SK-N-DZ (cell line): ENCODE measurements around the gene APOBEC3G.
A peak's percentile ranks its signal among the peaks of the same experiment; 100 is the strongest.
"Not testable (repeated sequence)": the region's sequence is repeated elsewhere in the genome, so short reads cannot be mapped to it uniquely, and the experiment has no call there.

Experiments used
- DNase-seq: peaks from one replicate; pipeline ENCODE4 v3.0.0-alpha.2; 2015; ENCODE audit warnings: low spot score

Gene APOBEC3G

DNA sequence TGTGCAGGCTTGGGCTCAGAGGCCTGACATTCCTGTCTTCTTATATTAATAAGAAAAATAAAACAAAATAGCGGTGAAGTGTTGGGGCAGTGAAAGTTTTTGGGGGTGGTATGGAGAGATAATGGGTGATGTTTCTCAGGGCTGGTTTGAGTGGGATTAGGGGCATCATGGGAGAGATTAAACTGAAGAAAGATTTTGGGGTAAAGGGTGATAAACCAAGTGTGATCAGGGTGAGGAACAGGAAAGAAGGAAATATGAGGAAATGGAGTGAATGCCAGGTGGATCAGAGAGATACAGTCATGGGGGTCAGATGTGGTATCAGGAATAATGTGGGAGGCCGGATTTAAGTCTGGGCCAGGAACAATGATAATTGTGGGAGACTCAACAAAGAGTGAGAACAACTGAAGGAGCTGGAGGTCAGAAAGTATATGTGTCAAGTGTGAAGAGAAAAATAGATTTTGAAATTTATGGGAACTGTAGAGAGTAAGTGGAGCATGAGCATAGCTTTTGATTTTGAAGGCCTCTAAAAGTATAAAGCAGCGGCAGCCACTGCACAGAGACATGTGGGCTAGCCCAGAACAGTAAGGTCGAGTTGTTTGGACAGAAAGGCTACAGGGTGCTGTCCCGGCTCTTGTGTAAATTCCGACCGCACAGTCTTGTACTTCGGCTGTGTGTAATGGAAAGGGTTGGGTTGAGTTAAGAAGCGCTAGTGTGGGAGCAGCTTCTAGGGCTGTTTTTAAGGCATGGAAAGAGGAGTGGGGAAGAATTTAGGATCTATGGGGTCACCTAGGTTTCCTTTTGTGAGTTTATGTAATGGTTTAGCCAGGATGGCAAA lies 10.4 kb upstream of the APOBEC3G start:
- DNase-seq = not testable (repeated sequence)

DNA sequence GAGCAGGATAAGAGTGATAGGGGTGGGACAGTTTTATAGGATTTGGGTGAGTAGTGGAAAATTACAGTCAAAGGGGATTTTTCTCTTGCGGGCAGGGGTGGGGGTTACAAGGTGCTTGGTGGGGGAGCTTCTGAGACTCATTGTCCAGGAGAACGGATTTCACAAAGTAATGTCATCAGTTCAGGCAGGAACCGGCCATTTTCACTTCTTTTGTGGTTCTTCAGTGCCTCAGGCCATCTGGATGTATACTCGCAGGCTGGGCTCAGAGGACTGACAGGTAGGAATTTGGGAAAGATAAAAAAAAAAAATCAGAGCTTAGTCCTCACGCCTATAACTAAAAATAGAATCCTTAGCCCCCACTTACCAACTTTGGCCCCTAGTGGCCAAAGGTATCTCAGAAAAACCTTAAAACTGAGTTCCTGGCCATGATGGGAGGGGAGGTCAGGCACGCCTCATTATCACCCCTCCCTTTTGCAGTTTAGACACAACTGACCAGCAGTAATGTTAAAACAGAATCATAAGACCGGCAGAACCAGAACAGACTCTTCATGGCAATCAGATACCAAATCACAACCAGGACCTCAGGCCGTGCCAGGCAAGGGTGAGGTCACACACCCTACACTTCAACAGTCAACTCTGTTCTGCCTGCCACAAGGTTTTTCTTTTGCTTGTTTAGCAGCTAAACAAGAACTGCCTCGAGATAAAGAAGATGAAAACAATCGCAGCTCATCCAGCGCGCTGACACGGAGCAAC lies 8.9 kb upstream of the APOBEC3G start:
- no peak for DNase-seq

DNA sequence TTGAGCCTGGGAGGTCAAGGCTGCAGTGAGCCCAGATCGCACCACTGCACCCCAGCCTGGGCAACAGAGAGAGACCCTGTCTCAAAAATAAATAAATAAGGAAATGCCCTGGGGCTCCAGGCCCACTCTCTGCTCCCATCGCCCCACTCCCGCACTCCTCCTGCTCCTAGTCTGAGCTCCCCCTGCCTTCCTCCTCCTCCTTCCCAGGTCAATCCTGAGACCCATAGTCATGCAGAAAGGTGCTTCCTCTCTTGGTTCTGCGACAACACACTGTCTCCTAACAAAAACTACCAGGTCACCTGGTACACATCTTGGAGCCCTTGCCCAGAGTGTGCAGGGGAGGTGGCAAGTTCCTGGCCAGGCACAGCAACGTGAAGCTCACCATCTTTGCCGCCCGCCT lies 6.9 kb upstream of the APOBEC3G start:
- DNase-seq = no peak

DNA sequence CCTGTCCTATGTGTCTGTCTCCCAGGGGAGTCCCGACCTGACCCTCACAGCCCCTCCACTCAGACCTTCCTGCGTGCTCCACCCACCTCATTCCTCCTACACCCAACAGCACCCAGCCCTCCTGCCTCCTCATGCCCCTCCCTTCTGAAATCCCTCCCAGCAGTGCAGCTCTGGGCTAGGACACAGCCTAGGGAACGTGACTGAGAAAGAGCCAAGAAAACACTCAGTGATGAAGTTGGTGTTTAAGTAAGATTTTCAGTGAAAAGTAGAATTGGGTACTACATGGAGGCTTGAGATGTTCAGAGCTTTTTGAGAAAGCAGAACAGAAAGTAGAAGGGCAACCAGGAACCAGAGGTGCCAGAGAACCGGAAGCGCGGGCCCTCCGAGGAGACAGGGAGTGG lies 4.5 kb upstream of the APOBEC3G start:
- DNase-seq = not testable (repeated sequence)

DNA sequence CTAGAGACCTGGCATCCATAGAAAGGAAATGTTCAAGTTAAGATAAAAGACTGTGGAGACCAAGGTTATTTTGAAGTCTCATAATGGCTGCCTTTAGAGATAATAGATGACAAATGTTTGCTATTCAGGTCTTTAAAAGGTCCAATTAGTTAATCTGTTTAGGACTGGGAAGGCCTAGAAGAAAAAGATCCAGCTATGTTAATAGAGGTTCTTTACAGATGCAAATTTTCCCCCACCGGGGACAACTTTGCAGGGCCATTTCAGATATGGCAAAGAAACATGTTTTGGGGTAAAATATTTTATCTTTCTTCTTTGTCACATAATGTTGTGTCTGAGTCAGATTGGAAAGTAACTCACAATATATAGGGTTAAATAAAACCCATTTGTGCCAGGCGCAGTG lies 3.1 kb upstream of the APOBEC3G start:
- no peak for DNase-seq

DNA sequence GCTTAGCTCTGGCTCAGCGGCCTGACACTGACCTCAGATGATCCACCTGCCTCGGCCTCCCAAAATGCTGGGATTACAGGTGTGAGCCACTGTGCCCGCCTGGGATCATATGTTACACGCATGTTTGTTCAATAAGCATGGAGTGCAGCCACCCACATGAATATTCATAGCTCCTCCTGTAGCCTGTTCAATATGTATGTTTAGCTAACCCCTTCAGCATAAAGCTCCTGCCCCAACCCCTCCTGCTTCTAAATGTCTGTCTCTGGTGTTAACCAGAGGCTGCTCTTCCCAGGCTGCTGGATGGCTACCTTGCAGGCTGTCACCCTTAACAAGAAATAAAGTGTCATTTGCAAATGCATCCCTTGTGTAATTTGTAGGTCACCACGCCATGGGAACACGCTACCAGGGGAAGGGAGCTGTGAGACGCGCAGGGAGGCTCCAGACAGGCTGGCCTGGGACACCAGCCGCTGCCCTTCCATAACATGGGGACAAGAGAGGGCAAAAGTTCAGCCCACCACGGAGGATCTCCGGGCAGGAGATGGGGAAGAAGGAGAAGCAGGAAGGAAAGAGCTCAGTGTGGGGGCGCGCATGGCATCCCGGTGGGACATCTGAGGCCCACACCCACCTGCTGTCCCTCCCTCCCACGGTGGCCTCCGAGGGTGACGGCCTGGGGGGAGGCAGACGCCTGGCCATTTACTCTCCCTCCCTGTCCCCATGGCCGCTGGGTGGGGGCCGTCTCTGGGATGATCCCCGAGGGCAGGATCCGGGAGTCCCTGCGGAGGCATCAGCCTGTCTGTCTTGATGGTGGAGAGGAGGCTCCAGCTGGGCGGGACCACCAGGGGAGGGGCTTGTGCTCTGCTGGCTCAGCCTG lies 685 bp upstream of the APOBEC3G start:
- DNase-seq = not testable (repeated sequence)

DNA sequence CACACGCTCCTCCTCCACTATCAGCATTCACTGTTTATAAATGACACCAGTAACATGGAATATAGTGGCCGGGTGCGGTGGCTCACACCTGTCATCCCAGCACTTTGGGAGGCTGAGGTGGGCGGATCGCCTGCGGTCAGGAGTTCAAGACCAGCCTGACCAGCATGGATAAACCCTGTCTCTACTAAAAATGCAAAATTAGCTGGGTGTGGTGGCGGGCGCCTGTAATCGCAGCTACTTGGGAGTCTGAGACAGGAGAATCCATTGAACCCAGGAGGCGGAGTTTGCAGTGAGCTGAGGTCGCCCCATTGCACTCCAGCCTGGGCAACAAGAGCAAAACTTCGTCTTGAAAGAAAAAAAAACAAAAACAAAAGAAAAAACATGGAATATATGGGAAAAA lies 837 bp downstream of the APOBEC3G start:
- DNase-seq = not testable (repeated sequence)

DNA sequence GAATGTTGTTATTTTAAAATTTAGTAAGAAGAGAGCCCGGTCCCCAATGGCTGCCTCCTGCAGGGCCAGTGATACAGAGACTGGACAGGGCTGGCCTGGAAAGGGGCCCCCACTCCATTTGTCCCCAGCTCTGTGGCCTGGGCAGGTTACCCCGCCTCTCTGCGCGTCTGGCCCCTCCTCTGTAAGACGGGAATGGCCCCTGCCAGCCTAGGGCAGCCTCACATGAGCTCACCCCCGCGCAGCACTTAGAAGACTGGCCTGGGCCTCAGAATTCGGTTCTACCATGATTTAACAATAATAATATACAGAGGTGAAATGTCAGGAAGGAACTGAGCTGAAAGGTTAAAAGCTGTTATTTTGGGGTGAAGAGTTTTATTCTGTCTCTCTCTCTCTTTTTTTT lies 1.3 kb downstream of the APOBEC3G start:
- DNase-seq = no peak

DNA sequence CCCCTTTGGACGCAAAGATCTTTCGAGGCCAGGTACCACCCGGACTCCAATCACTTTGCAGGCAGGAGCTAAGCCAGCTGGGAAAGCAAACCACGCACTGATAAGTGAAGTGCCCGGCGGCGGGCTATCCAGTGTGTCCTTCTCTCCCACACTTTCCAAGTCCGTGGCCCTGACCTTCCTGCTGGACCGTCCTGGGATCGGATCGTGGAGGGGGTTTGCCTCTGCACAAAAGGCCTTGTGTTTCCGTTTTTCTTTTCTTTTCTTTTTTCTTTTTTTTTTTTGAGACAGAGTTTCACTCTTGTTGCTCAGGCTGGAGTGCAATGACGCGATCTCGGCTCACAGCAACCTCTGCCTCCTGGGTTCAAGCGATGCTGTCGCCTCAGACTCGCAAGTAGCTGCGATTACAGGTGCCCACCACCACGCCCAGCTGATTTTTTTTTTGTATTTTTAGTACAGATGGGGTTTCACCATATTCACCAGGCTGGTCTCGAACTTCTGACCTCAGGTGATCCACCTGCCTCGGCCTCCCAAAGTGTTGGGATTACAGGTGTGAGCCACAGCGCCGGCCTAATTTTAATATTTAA lies 2.1 kb downstream of the APOBEC3G start:
- DNase-seq = not testable (repeated sequence)

DNA sequence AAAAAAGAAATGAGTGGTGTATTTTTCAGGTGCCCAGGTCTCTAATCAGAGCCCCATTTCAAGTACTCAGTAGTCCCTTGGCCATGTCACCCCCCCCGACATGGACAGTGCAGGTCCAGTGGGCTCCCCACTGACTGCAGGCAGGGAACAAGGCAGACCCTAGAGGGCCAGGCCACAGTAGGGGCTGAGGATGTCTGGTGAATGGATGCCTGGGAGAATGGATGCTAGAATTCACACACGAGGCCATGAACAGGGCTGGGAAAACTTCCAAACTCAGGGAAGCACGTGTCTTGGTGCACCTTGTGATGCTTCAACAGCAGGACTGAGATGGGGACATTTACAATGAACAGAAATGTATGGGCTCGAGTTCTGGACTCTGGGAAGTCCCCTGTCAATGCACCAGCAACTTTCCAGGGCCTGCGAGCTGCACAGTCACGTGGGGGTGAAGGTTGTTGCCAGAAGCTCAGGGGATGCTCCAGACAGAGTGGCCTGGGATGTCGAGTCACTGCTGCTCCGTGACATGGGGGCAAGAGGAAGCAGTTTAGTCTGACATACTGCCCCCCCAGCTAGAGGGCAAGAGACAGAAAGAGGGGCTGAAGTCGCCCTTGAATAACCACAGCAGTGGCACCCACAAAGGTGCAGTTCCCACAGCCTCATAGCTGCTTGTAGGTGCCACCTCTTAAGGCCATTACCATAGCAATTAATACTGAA lies 3.1 kb downstream of the APOBEC3G start:
- no peak for DNase-seq

GRCh38 chr22:39081016-39081415 lies 3.9 kb downstream of the APOBEC3G start:
- no peak for DNase-seq

DNA sequence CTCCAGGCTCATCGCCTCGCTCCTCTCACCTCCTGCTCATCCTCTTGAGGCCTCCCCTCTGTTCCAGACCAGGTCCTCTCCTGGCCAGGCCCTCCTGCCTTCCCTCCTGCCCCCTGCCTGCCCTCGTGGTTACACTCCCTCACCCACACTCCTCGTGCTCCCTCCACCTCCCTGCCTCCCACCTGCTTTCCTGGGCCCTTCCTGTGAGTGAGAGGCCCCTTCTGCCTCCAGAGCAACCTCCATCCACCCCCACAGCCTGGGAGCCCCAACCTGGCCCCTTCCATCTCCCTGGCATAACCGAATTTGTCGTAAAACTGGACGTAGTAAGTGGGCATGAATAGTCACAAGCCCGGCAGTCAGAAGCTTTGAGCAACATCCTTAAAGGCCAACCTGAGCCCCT lies 4.5 kb downstream of the APOBEC3G start:
- DNase-seq = no peak

DNA sequence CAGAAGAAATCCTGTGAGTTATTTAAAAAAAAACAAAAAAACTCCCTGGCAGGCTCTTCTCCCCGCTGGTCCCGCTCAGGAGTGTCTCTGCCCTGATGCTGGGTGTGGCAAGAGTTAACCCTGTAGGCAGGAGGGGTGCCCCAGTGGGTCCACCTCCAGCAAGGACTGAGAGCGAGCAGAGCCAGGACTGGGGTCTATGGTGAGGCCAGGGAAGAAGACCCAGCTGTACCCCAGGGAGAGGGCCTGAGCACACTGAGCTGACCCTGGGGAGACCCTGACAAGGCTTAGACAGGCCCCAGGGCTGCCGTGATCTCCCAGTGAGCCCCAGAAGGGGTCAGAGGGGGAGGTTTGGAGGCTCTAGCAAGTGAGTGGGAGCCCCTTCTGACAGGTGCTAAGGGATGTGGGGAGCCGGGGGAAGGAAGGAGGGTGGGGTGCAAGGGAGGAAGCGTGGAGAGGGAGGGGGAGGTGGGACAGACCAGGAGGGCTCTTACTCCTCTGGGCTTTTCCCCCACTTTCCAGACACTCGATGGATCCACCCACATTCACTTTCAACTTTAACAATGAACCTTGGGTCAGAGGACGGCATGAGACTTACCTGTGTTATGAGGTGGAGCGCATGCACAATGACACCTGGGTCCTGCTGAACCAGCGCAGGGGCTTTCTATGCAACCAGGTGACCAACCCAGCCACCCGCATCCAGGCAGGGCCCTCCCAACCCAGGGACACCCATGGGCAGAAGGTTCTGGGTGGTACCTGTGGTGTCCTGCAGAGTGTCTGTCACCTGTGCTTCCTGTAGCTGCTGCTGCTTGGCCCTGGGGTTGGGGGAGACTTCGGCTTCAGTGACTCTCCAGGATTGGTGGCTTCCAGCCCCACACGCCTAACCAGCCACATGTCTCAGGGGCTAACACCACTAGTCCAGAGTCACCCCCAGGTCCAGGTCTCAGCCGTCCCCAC lies 6.4 kb downstream of the APOBEC3G start:
- DNase-seq = no peak

- DNase-seq = no peak
Observed at GRCh38 chr22:39084666-39085065, 7.6 kb downstream of the APOBEC3G start.

DNA sequence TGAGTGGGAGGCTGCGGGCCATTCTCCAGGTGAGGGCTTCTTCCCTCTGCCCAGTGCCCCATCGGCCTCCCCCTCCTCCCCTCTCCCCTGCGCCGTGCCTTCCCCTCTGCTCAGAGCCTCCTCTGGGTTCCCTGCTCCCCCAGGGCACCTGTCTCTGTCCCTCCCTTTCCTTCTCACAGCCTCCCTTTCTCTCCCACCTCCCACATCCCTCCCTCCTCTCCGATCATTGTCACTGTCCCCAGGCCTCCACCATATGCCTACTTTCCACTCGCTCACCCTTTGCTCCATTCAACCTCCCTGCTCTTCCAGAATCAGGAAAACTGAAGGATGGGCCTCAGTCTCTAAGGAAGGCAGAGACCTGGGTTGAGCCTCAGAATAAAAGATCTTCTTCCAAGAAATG lies 10.0 kb downstream of the APOBEC3G start:
- no peak for DNase-seq

GRCh38 chr22:39087881-39088684 lies 11.0 kb downstream of the APOBEC3G start:
- DNase-seq = peak; percentile 18

DNA sequence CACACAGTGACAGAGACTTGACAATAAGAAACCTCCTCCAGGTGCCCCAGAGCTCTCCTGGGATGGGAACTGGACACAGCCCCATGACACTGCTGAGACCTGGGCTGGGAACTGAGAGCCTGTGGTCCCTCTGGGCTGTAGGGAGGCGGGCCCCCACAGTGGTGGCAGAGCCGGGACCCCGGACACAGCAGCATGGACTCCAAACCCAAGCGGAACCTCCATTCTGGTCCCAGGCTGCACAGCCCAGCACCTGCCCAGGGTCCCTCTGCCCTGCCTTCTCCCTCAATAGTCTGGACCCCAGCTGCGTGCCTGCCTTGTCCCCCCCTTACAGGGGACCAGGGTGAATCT lies 11.6 kb downstream of the APOBEC3G start:
- no peak for DNase-seq

DNA sequence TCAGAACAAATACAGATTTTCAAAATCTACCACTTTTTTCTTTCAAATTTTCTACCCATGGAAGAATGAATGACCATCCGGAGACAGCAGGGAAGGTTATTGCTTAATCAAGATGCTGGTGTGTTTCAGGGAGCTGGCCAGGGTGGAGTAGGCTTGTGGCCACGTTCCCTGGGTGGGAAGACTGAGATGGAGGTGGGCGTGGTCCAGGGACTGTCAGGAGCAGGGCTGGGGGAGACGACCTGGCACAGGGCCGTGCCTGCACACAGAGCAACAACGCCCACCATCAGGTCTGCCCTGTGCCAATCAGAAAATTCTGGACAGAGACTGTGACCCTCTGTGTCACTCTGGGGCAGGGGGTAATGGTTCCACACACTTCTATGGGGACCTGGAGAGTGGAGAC lies 12.9 kb downstream of the APOBEC3G start:
- no peak for DNase-seq

DNA sequence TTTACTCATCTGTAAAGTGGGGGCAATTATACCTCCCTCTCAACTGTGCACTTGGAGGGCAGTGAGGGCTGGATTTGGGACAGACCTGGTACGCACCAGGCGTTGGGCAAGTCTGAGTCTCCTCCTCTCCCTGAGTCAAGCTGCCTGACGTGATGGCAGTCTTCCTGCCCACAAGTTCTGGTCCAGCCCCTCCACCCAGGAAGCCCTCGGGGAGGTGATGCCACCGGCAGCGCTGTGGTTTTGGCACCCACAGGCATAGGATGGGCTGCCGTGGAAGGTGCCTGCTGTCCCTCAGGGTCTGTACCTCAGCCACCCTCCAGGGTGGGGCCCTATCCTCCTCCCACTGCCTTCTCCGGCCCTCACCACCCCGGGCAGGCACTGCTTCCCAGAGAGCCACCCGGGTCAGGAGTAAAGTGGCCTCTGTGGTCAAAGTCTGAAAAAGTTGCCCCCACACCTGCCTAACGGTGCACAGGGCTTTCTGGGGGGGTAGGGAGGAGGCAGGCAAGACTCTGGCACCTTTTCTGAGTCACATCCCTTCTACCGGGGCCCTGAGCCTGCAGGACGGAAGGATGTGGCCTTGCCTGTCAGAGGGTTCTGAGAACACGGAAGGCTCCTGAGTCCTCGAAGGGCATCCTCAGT lies 13.5 kb downstream of the APOBEC3G start:
- DNase-seq = no peak
